Prostate gland (tissue), 2 donors: ENCODE data around the gene TGFB1. TPM values are rescaled to one million over a fixed set of nuclear protein-coding genes. Genes with fewer than 3 reads are reported as not detected.

Experiments
- DNase-seq: peaks from one replicate; pipeline ENCODE4 v3.0.0-alpha.2; 2019; ENCODE audit warnings: low spot score
- H3K27ac ChIP-seq, 2 donors: fragments of 200-600 bp; sonication (generic); 2 replicates each; pipeline ENCODE4 v1.5.1; 2017 to 2019
- H3K27me3 ChIP-seq: fragments of 200-600 bp; sonication (generic); replicated peaks from 2 replicates; pipeline ENCODE4 v1.5.1; 2019; ENCODE audit not compliant: insufficient read depth
- H3K36me3 ChIP-seq, 2 donors: fragments of 200-600 bp; sonication (generic); 1 replicate in 1 of 2; 2 replicates in 1 of 2; pipeline versions ENCODE4 v1.5.1 to v1.8.1; 2017 to 2019
- H3K4me1 ChIP-seq: fragments of 200-600 bp; sonication (generic); replicated peaks from 2 replicates; pipeline ENCODE4 v1.5.1; 2019
- H3K4me3 ChIP-seq, 2 donors: fragments of 200-600 bp; sonication (generic); 2 replicates each; pipeline ENCODE4 v1.5.1; 2017 to 2019
- H3K9me3 ChIP-seq: fragments of 200-600 bp; sonication (generic); 2 replicates; pipeline ENCODE4 v1.5.1; 2017
- CTCF ChIP-seq, 4 experiments: fragments of 200-600 bp in 2 of 4; fragments of 450-650 bp in 2 of 4; sonication (generic) in 2 of 4; IDR thresholded peaks; 1 replicate in 3 of 4; 2 replicates in 1 of 4; pipeline ENCODE4 v1.5.1; 2016 to 2019; ENCODE audit warnings: antibody characterized with exemption in 4 of 4, mild to moderate bottlenecking in 2 of 4, moderate library complexity in 2 of 4
- POLR2A ChIP-seq: fragments of 450-650 bp; IDR thresholded peaks from one replicate; pipeline ENCODE4 v1.6.1; 2016; ENCODE audit warnings: antibody characterized with exemption, mild to moderate bottlenecking
- POLR2AphosphoS5 ChIP-seq: sonication (generic); formaldehyde crosslinking; IDR thresholded peaks from one replicate; pipeline ENCODE4 v1.6.1; 2017; ENCODE audit warnings: antibody characterized with exemption
- WGBS: methylation state at CpG from one replicate; pipeline ENCODE4 v1.1.5; 2018; 5-methylcytosine and 5-hydroxymethylcytosine counted together
- intact Hi-C: fragments of 100-400 bp; cut with DNase I; formaldehyde crosslinking; loops from one replicate; pipeline ENCODE4 v1.14.2; 2022
- total RNA-seq, 2 donors: library from RNA; depleted of rRNA; stranded (reverse); fragments of >200 nt; gene quantifications; one replicate each; pipeline ENCODE4 v1.1.0, GENCODE V29; 2016

Gene TGFB1
- total RNA-seq, 2 donors from 2014 or later, result 9.7 to 32.4 TPM

GRCh38 chr19:41330946-41331678 is 22.6 kb downstream of the TGFB1 start:
- 78% methylated on average over 47 of the region's 47 CpGs for WGBS
- Histone ChIP-seq H3K9me3 (no peaks in the 10 kb centered on the region), H3K4me3 (no peak overlapping the region), H3K27me3 (no peaks in the 10 kb centered on the region), H3K27ac (no peak overlapping the region), H3K4me1 (peaks cover 5% of the 10 kb centered on the region), H3K36me3 (no peaks in the 10 kb centered on the region)
- DNase-seq, result no peak
- no peak for TF ChIP-seq POLR2A
- no peak for TF ChIP-seq CTCF (IDR thresholded peaks at IDR 0.05)
- no peak for TF ChIP-seq POLR2AphosphoS5
- intact Hi-C loops, result no loop called here

GRCh38 chr19:41330481-41330880 is 23.2 kb downstream of the TGFB1 start:
- H3K36me3 ChIP-seq, result no peaks in the 10 kb centered on the region

GRCh38 chr19:41328842-41329225 is 24.9 kb downstream of the TGFB1 start:
- DNase-seq, result no peak
- H3K4me3 ChIP-seq, result no peak overlapping the region
- WGBS, result 67% methylated on average over 1 of the region's 1 CpG
- no peaks in the 10 kb centered on the region for H3K27me3 ChIP-seq
- H3K4me1 ChIP-seq, result peaks cover 13% of the 10 kb centered on the region
- no peak for TF ChIP-seq CTCF (IDR thresholded peaks at IDR 0.05)
- TF ChIP-seq POLR2A, result no peak
- TF ChIP-seq POLR2AphosphoS5, result no peak
- H3K27ac ChIP-seq, result no peak overlapping the region
- H3K9me3 ChIP-seq, result no peaks in the 10 kb centered on the region
- intact Hi-C loops, result no loop called here
- H3K36me3 ChIP-seq, result no peaks in the 10 kb centered on the region

More at GRCh38 chr19:41330481-41330880, 23.2 kb downstream of the TGFB1 start:
- intact Hi-C loops, result no loop called here
- WGBS, result 89% methylated on average over 4 of the region's 4 CpGs
- DNase-seq, result no peak
- no peak for TF ChIP-seq POLR2AphosphoS5
- no peak for TF ChIP-seq CTCF (IDR thresholded peaks at IDR 0.05)
- TF ChIP-seq POLR2A, result no peak
- no peak overlapping the region for H3K4me3 ChIP-seq
- H3K27ac ChIP-seq, result no peak overlapping the region
- H3K27me3 ChIP-seq, result no peaks in the 10 kb centered on the region
- H3K4me1 ChIP-seq, result peaks cover 11% of the 10 kb centered on the region
- no peaks in the 10 kb centered on the region for H3K9me3 ChIP-seq

- intact Hi-C loops, result no loop called here
- no peak overlapping the region for H3K4me3 ChIP-seq
- no peaks in the 10 kb centered on the region for H3K27me3 ChIP-seq
- H3K4me1 ChIP-seq, result peaks cover 13% of the 10 kb centered on the region
- TF ChIP-seq POLR2A (no peak), CTCF (IDR thresholded peaks at IDR 0.05) (no peak), POLR2AphosphoS5 (no peak)
- 54% methylated on average over 22 of the region's 22 CpGs for WGBS
- DNase-seq, result no peak
- peak overlapping the region; percentile 48 to 72 for H3K27ac ChIP-seq
- no peaks in the 10 kb centered on the region for H3K36me3 ChIP-seq
- H3K9me3 ChIP-seq, result no peaks in the 10 kb centered on the region
These were observed 25.4 kb downstream of the TGFB1 start for GRCh38 chr19:41328157-41328841.
